ENCODE measurements around the gene RAD51B.

The RAD51B gene

DNA sequence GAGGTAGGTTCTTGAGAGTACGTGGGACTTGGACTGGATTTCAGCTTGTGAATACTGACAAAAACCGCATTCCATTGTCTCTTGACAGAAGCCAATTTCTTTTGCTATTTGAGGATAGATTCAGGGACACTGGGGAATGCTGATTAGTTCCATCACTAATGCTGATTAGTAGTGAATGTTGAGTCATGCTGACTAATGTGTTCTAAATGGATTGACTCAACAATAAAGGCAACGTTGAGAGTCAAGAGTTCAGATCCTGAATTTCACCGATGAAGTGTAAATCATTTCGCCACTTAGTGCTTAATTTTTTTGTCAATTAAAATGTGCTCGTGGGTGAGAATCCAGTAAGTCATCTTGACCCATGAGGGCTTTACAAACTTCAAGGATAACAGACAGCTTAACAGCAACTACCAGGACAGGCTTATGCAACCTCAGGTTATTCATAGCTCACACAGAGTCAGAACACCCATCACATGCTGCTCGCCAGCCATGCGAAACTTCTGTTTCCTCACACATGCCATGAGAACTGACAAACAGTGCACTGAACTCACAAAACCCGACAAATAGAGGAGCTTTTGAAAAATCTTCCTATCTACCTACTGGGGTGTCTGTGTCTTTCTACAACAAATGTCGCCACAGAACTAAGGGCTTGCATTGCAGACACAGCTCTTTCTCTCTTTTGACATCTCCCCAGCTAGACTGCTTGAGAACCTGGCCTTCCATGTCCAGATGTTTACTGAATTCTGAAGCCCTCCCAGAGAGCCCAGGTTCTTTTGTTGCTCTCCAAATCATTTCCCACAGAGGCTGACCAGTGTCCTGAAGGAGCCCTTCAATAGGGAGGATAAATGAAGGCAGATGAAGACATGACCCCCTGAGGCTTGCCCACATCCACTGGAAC, 656.9 kb downstream of the RAD51B start:
- Histone ChIP-seq H3K4me2 (ENCODE audit: low read depth, low read length) (no peak overlapping the region), H4K20me1 (ENCODE audit: insufficient read depth, low read length) (no peaks in the 10 kb centered on the region), H3K4me3 (ENCODE audit: low read length) (no peak overlapping the region), H3K9me2 (replicated peaks; ENCODE audit: insufficient read depth, low read length) (no peaks in the 10 kb centered on the region), H3K9ac (ENCODE audit: low read length) (no peak overlapping the region), H3K79me2 (ENCODE audit: low read length) (no peaks in the 10 kb centered on the region), H3K36me3 (replicated peaks; ENCODE audit: insufficient read depth, low read length) (no peaks in the 10 kb centered on the region), H3F3A (ENCODE audit: insufficient read depth, low read length) (no peaks in the 10 kb centered on the region), H2AFZ (ENCODE audit: low read length) (no peak overlapping the region), H3K27ac (ENCODE audit: low read length) (no peak overlapping the region), H3K27me3 (replicated peaks; ENCODE audit: insufficient read depth, low read length) (no peaks in the 10 kb centered on the region), H3K9me3 (replicated peaks; ENCODE audit: insufficient read depth, low read length) (no peaks in the 10 kb centered on the region), H3K4me1 (ENCODE audit: low read length) (no peaks in the 10 kb centered on the region)
- no peak for TF ChIP-seq EZH2 (optimal IDR thresholded peaks at IDR 0.05; ENCODE audit: low read depth, low read length)
- TF ChIP-seq EZH2phosphoT487 (IDR thresholded peaks at IDR 0.05; ENCODE audit: low read length): no peak
- TF ChIP-seq, protein P1, sequence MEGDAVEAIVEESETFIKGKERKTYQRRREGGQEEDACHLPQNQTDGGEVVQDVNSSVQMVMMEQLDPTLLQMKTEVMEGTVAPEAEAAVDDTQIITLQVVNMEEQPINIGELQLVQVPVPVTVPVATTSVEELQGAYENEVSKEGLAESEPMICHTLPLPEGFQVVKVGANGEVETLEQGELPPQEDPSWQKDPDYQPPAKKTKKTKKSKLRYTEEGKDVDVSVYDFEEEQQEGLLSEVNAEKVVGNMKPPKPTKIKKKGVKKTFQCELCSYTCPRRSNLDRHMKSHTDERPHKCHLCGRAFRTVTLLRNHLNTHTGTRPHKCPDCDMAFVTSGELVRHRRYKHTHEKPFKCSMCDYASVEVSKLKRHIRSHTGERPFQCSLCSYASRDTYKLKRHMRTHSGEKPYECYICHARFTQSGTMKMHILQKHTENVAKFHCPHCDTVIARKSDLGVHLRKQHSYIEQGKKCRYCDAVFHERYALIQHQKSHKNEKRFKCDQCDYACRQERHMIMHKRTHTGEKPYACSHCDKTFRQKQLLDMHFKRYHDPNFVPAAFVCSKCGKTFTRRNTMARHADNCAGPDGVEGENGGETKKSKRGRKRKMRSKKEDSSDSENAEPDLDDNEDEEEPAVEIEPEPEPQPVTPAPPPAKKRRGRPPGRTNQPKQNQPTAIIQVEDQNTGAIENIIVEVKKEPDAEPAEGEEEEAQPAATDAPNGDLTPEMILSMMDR (IDR thresholded peaks at IDR 0.05; ENCODE audit: low read length): no peak
- DNase-seq: no peak

DNA sequence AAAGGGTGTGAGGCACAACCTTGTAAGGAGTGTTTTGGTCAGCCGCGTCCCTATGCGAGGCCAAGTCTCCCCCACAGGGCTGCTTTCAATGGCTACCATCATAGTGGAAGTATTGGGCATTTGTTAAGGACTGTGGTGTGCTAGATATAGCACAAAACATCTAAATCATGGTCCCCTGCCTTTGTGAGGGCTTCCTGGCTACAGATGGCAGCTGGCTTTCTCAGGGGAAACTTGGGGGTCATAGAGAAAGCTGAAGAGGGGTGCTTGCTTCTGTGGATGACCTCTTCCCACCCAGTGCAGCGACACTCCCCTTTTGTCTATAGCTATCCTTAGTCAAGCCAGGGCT, 657.5 kb downstream of the RAD51B start:
- Histone ChIP-seq H3F3A (ENCODE audit: insufficient read depth, low read length) (no peaks in the 10 kb centered on the region), H3K79me2 (ENCODE audit: low read length) (no peaks in the 10 kb centered on the region), H3K4me1 (ENCODE audit: low read length) (no peaks in the 10 kb centered on the region), H2AFZ (ENCODE audit: low read length) (no peak overlapping the region), H3K4me3 (ENCODE audit: low read length) (no peak overlapping the region), H3K9me3 (replicated peaks; ENCODE audit: insufficient read depth, low read length) (no peaks in the 10 kb centered on the region), H3K36me3 (replicated peaks; ENCODE audit: insufficient read depth, low read length) (no peaks in the 10 kb centered on the region), H3K9me2 (replicated peaks; ENCODE audit: insufficient read depth, low read length) (no peaks in the 10 kb centered on the region), H4K20me1 (ENCODE audit: insufficient read depth, low read length) (no peaks in the 10 kb centered on the region), H3K9ac (ENCODE audit: low read length) (no peak overlapping the region), H3K27ac (ENCODE audit: low read length) (no peak overlapping the region), H3K4me2 (ENCODE audit: low read depth, low read length) (no peak overlapping the region), H3K27me3 (replicated peaks; ENCODE audit: insufficient read depth, low read length) (no peaks in the 10 kb centered on the region)
- TF ChIP-seq, protein P1 (IDR thresholded peaks at IDR 0.05; ENCODE audit: low read length): no peak
- TF ChIP-seq EZH2 (optimal IDR thresholded peaks at IDR 0.05; ENCODE audit: low read depth, low read length) (no peak), EZH2phosphoT487 (IDR thresholded peaks at IDR 0.05; ENCODE audit: low read length) (no peak)
- no peak for DNase-seq

DNA sequence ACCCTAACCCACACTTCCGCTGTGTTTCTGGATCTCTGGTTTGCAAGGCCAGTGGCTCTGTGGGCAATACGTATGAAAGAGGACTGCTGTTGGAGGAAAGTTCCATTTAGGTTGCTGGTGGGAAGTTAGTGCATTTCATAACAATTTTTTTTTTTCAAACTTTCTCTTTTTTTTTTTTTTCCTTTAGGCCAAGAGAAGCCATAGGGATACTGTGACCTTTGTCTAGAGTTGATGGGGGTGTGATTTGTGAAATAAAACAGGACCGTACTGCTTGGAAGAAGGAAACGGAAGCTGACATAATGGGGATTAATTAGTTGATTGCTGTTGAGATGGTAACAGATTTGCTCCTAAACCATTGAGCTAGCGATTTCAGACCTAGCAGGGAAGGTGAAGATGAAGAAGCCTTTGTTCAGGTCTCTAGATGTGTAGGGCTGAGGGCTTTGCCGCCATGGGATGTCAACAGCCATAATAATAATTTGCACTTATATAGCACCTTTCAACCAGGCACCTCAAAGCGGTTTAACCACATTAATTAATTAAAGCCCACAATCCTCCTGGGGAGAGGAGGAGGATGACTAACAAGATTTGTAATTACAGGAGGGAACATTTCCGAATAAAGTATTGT, 658.0 kb downstream of the RAD51B start:
- H3K36me3 ChIP-seq (replicated peaks; ENCODE audit: insufficient read depth, low read length): no peaks in the 10 kb centered on the region
- DNase-seq: no peak
- no peak overlapping the region for H2AFZ ChIP-seq (ENCODE audit: low read length)
- H4K20me1 ChIP-seq (ENCODE audit: insufficient read depth, low read length): no peaks in the 10 kb centered on the region
- H3K9me2 ChIP-seq (replicated peaks; ENCODE audit: insufficient read depth, low read length): no peaks in the 10 kb centered on the region
- H3K4me3 ChIP-seq (ENCODE audit: low read length): no peak overlapping the region
- H3K27ac ChIP-seq (ENCODE audit: low read length): no peak overlapping the region
- H3F3A ChIP-seq (ENCODE audit: insufficient read depth, low read length): no peaks in the 10 kb centered on the region
- no peaks in the 10 kb centered on the region for H3K4me1 ChIP-seq (ENCODE audit: low read length)
- no peaks in the 10 kb centered on the region for H3K27me3 ChIP-seq (replicated peaks; ENCODE audit: insufficient read depth, low read length)
- TF ChIP-seq EZH2 (optimal IDR thresholded peaks at IDR 0.05; ENCODE audit: low read depth, low read length) (no peak), EZH2phosphoT487 (IDR thresholded peaks at IDR 0.05; ENCODE audit: low read length) (no peak)
- no peak overlapping the region for H3K9ac ChIP-seq (ENCODE audit: low read length)
- H3K4me2 ChIP-seq (ENCODE audit: low read depth, low read length): no peak overlapping the region
- H3K79me2 ChIP-seq (ENCODE audit: low read length): no peaks in the 10 kb centered on the region
- no peaks in the 10 kb centered on the region for H3K9me3 ChIP-seq (replicated peaks; ENCODE audit: insufficient read depth, low read length)
